ENCODE results near the gene AUTS2.

The AUTS2 gene

GRCh38 chr7:70641882-70642281 lies 1043.6 kb downstream of the AUTS2 start:
- TF ChIP-seq, protein P1, sequence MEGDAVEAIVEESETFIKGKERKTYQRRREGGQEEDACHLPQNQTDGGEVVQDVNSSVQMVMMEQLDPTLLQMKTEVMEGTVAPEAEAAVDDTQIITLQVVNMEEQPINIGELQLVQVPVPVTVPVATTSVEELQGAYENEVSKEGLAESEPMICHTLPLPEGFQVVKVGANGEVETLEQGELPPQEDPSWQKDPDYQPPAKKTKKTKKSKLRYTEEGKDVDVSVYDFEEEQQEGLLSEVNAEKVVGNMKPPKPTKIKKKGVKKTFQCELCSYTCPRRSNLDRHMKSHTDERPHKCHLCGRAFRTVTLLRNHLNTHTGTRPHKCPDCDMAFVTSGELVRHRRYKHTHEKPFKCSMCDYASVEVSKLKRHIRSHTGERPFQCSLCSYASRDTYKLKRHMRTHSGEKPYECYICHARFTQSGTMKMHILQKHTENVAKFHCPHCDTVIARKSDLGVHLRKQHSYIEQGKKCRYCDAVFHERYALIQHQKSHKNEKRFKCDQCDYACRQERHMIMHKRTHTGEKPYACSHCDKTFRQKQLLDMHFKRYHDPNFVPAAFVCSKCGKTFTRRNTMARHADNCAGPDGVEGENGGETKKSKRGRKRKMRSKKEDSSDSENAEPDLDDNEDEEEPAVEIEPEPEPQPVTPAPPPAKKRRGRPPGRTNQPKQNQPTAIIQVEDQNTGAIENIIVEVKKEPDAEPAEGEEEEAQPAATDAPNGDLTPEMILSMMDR (IDR thresholded peaks at IDR 0.05; ENCODE audit: poor library complexity, severe bottlenecking), result no peak

GRCh38 chr7:70645279-70645678 lies 1047.0 kb downstream of the AUTS2 start:
- TF ChIP-seq, protein P1 (IDR thresholded peaks at IDR 0.05; ENCODE audit: poor library complexity, severe bottlenecking), result no peak
- Histone ChIP-seq H3K36me3 (ENCODE audit: low read depth) (no peaks in the 10 kb centered on the region), H3K27me3 (ENCODE audit: insufficient read depth, poor library complexity, severe bottlenecking) (no peaks in the 10 kb centered on the region), H3K27ac (ENCODE audit: poor library complexity, severe bottlenecking) (no peak overlapping the region), H3K4me1 (ENCODE audit: insufficient read depth, poor library complexity, severe bottlenecking) (no peaks in the 10 kb centered on the region), H3K4me3 (ENCODE audit: severe bottlenecking) (no peak overlapping the region), H3K9me3 (ENCODE audit: severe bottlenecking) (no peaks in the 10 kb centered on the region)
- no peak for DNase-seq (ENCODE audit: low spot score)
- ATAC-seq (ENCODE audit: low read depth), result no peak

More at GRCh38 chr7:70641882-70642281, 1043.6 kb downstream of the AUTS2 start:
- Histone ChIP-seq H3K4me1 (ENCODE audit: insufficient read depth, poor library complexity, severe bottlenecking) (no peaks in the 10 kb centered on the region), H3K9me3 (ENCODE audit: severe bottlenecking) (no peaks in the 10 kb centered on the region), H3K36me3 (ENCODE audit: low read depth) (no peaks in the 10 kb centered on the region), H3K27me3 (ENCODE audit: insufficient read depth, poor library complexity, severe bottlenecking) (no peaks in the 10 kb centered on the region), H3K27ac (ENCODE audit: poor library complexity, severe bottlenecking) (no peak overlapping the region), H3K4me3 (ENCODE audit: severe bottlenecking) (no peak overlapping the region)
- ATAC-seq (ENCODE audit: low read depth) (no peak), DNase-seq (ENCODE audit: low spot score) (no peak)

DNA sequence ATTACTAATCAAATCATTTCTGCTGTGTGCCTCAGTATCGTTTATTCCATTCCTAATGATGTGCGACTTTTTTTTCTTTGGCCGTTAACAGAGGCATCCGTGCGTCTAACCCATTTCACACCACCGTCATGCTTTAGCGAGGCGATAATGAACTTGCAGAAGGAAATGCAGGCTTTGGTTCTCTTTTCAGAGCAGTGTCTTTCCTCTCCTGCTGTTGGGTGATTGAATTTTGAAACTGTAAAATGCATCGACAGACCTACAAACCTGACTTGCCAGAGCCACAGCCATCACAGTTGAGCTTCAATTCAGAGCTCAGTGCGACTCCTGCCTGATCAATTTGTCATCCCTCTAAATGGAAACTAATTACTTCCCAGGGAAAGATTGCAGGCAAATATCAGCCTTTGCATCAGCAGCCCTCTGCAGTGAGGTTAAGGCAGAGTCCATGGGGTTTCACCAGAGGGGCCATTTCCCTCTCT lies 1047.6 kb downstream of the AUTS2 start:
- Histone ChIP-seq H3K4me3 (ENCODE audit: severe bottlenecking) (no peak overlapping the region), H3K27me3 (ENCODE audit: insufficient read depth, poor library complexity, severe bottlenecking) (no peaks in the 10 kb centered on the region), H3K36me3 (ENCODE audit: low read depth) (no peaks in the 10 kb centered on the region), H3K9me3 (ENCODE audit: severe bottlenecking) (no peaks in the 10 kb centered on the region), H3K4me1 (ENCODE audit: insufficient read depth, poor library complexity, severe bottlenecking) (no peaks in the 10 kb centered on the region), H3K27ac (ENCODE audit: poor library complexity, severe bottlenecking) (no peak overlapping the region)
- DNase-seq (ENCODE audit: low spot score), result no peak
- no peak for ATAC-seq (ENCODE audit: low read depth)
- TF ChIP-seq, protein P1 (IDR thresholded peaks at IDR 0.05; ENCODE audit: poor library complexity, severe bottlenecking), result no peak

DNA sequence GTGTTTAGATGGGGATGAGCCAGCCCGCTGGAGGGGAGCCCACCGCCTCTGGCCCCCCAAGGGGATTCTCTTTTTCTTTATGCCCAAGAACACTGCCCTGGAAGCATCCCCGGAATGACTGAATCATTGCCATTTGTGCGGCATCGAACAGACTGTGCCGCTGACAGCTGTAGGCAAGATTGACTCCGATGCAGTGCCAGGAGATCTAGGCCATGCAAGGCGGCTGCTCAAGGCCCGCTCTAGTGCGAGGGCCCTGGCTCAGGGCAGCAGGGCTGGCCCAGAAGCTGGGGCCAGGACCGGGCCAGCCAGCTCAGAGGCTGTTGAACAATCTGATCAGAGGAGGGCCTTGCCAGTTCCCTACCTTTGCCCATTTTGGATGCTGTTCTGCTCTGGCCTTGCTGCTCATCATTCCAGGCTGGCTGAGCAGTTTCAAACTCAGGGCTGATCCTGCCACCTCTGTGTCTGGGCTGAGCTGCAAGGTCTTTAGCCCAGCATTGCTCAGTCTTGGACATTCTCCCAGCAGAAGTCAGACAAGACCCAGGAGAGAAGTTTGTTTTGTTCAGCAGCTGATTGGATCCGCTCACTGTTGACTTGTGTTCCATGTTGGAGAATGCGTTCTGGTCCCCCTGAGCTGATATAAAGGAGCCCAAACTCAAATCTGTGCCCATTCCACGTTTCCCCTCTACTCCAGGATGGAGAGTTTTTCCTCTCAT lies 1048.4 kb downstream of the AUTS2 start:
- no peaks in the 10 kb centered on the region for H3K4me1 ChIP-seq (ENCODE audit: insufficient read depth, poor library complexity, severe bottlenecking)
- no peaks in the 10 kb centered on the region for H3K9me3 ChIP-seq (ENCODE audit: severe bottlenecking)
- H3K27me3 ChIP-seq (ENCODE audit: insufficient read depth, poor library complexity, severe bottlenecking), result no peaks in the 10 kb centered on the region
- no peak overlapping the region for H3K27ac ChIP-seq (ENCODE audit: poor library complexity, severe bottlenecking)
- H3K4me3 ChIP-seq (ENCODE audit: severe bottlenecking), result no peak overlapping the region
- DNase-seq (ENCODE audit: low spot score), result no peak
- TF ChIP-seq, protein P1 (IDR thresholded peaks at IDR 0.05; ENCODE audit: poor library complexity, severe bottlenecking), result no peak
- no peak for ATAC-seq (ENCODE audit: low read depth)
- H3K36me3 ChIP-seq (ENCODE audit: low read depth), result no peaks in the 10 kb centered on the region
